Measurements from ENCODE around the gene ENPP6. TPM values are rescaled to one million over a fixed set of nuclear protein-coding genes. Genes with fewer than 3 reads are reported as not detected.

The ENPP6 gene
- total and polyA plus RNA-seq, 2 donors (not counting 3 experiments of a cell fraction or from before 2014, with no cell fraction given): not detected

- H3K79me2 ChIP-seq (ENCODE audit: control insufficient read depth, insufficient read depth, low read length): no peaks in the 10 kb centered on the region
- intact Hi-C loops (cut with micrococcal nuclease) (no loop called here), dilution Hi-C loops (cut with MboI; ENCODE audit: extremely low pct_ligation_motif_present, low sequenced_read_pairs) (no loop called here)
- no peak for DNase-seq (ENCODE audit: low read depth, low spot score)
- no peak overlapping the region for H3K4me2 ChIP-seq (ENCODE audit: insufficient read depth, low read length)
- no peaks in the 10 kb centered on the region for H3K9me1 ChIP-seq (replicated peaks; ENCODE audit: control insufficient read depth, extremely low read depth, insufficient read depth, low read length)
- POLR2A ChIA-PET: no interaction called here
- H2AFZ ChIP-seq (ENCODE audit: low read depth, low read length): no peak overlapping the region
- FAIRE-seq: no peak
- H3K4me1 ChIP-seq (ENCODE audit: control insufficient read depth, extremely low read depth, insufficient read depth, low read length): no peaks in the 10 kb centered on the region
- no peak overlapping the region for H3K9ac ChIP-seq (replicated peaks; ENCODE audit: extremely low read depth, insufficient read depth, low read length)
- TF ChIP-seq FOS (IDR thresholded peaks at IDR 0.05; ENCODE audit: borderline replicate concordance, insufficient read depth, low read length): no peak
- H3K9me3 ChIP-seq (replicated peaks; ENCODE audit: control insufficient read depth, insufficient read depth, low read length): no peaks in the 10 kb centered on the region
- no peaks in the 10 kb centered on the region for H4K20me1 ChIP-seq (replicated peaks; ENCODE audit: control insufficient read depth, extremely low read depth, insufficient read depth, low read length)
- CTCF ChIA-PET: interaction anchor here (2.7 to 4.1 kb wide), 3 partner anchors 8 to 284 kb away, joined by 10 to 39 read pairs (median 17); no protein-coding TSS in a partner anchor
- no peak overlapping the region for H3K4me3 ChIP-seq (replicated peaks in 1 of 3; ENCODE audit: insufficient read depth in 1 of 3, low read depth in 1 of 3, low read length in 3 of 3)
- H3K36me3 ChIP-seq (ENCODE audit: control insufficient read depth in 2 of 2, extremely low read depth in 1 of 2, insufficient read depth in 2 of 2, low read length in 2 of 2): no peaks in the 10 kb centered on the region
- peaks cover 0 to 3% of the 10 kb centered on the region in 2 experiments for H3K27me3 ChIP-seq (ENCODE audit: control insufficient read depth in 2 of 2, insufficient read depth in 2 of 2, low read length in 2 of 2)
- BruUV-seq (replicated peaks): no TSS peak
- no peak overlapping the region for H3K27ac ChIP-seq (ENCODE audit: insufficient read depth, low read depth, low read length)
These were observed 35.4 kb upstream of the ENPP6 start for GRCh38 chr4:184253072-184253420.

GRCh38 chr4:184252136-184253071, 34.7 kb upstream of the ENPP6 start:
- TF ChIP-seq POLR2AphosphoS5 (IDR thresholded peaks at IDR 0.05; ENCODE audit: insufficient read depth, low read depth, low read length) (no peak), FOS (IDR thresholded peaks at IDR 0.05; ENCODE audit: borderline replicate concordance, insufficient read depth, low read length) (no peak), JUN (IDR thresholded peaks at IDR 0.05; ENCODE audit: borderline replicate concordance, insufficient read depth, insufficient read length, low read depth) (no peak), CTCF (IDR thresholded peaks at IDR 0.05; ENCODE audit: extremely low read depth in 1 of 2, insufficient read depth in 1 of 2, low read depth in 1 of 2, low read length in 2 of 2) (no peak), POLR2A (IDR thresholded peaks at IDR 0.05; ENCODE audit: low read depth, low read length) (no peak), GATA2 (IDR thresholded peaks at IDR 0.05; ENCODE audit: insufficient read depth, insufficient read length, low read depth, low read length) (no peak), MAX (IDR thresholded peaks at IDR 0.05; ENCODE audit: insufficient read depth, insufficient read length) (no peak), MYC (IDR thresholded peaks at IDR 0.05; ENCODE audit: low read depth, low read length) (no peak), EZH2 (IDR thresholded peaks at IDR 0.05; ENCODE audit: borderline replicate concordance, low read depth, low read length, severe bottlenecking) (no peak)
- Histone ChIP-seq H3K9ac (replicated peaks; ENCODE audit: extremely low read depth, insufficient read depth, low read length) (no peak overlapping the region), H3K4me1 (ENCODE audit: control insufficient read depth, extremely low read depth, insufficient read depth, low read length) (no peaks in the 10 kb centered on the region), H3K4me2 (ENCODE audit: insufficient read depth, low read length) (no peak overlapping the region), H3K27ac (ENCODE audit: insufficient read depth, low read depth, low read length) (no peak overlapping the region), H4K20me1 (replicated peaks; ENCODE audit: control insufficient read depth, extremely low read depth, insufficient read depth, low read length) (no peaks in the 10 kb centered on the region), H3K79me2 (ENCODE audit: control insufficient read depth, insufficient read depth, low read length) (no peaks in the 10 kb centered on the region), H2AFZ (ENCODE audit: low read depth, low read length) (no peak overlapping the region), H3K4me3 (replicated peaks in 1 of 3; ENCODE audit: insufficient read depth in 1 of 3, low read depth in 1 of 3, low read length in 3 of 3) (no peak overlapping the region), H3K9me1 (replicated peaks; ENCODE audit: control insufficient read depth, extremely low read depth, insufficient read depth, low read length) (no peaks in the 10 kb centered on the region), H3K27me3 (ENCODE audit: control insufficient read depth in 2 of 2, insufficient read depth in 2 of 2, low read length in 2 of 2) (peaks cover 0 to 3% of the 10 kb centered on the region in 2 experiments), H3K9me3 (replicated peaks; ENCODE audit: control insufficient read depth, insufficient read depth, low read length) (no peaks in the 10 kb centered on the region), H3K36me3 (ENCODE audit: control insufficient read depth in 2 of 2, extremely low read depth in 1 of 2, insufficient read depth in 2 of 2, low read length in 2 of 2) (no peaks in the 10 kb centered on the region)
- intact Hi-C loops (cut with micrococcal nuclease) (no loop called here), dilution Hi-C loops (cut with MboI; ENCODE audit: extremely low pct_ligation_motif_present, low sequenced_read_pairs) (no loop called here)
- FAIRE-seq: no peak
- DNase-seq (ENCODE audit: low read depth, low spot score): no peak
- ChIA-PET CTCF (interaction anchor here (0.9 to 4.1 kb wide), 8 partner anchors 8 to 753 kb away, joined by 3 to 39 read pairs (median 8); no protein-coding TSS in a partner anchor), POLR2A (no interaction called here)
- BruUV-seq (replicated peaks): no TSS peak

All from endothelial cell of umbilical vein (primary cell).